H1 (cell line): ENCODE results near the gene ITGAE. TPM values are rescaled to one million over a fixed set of nuclear protein-coding genes. Genes with fewer than 3 reads are reported as not detected.

Source experiments
- CTCF ChIA-PET: fragments of 300-600 bp; sonication (Branson Sonifier 250); formaldehyde crosslinking; loops from one replicate; lab custom pipeline; 2021; ENCODE audit not compliant: partially characterized antibody; lab: Charles Lee
- POLR2A ChIA-PET: fragments of 300-600 bp; sonication (Branson Sonifier 250); formaldehyde crosslinking; loops from one replicate; lab custom pipeline; 2021; ENCODE audit warnings: inconsistent platforms; ENCODE audit not compliant: partially characterized antibody; lab: Charles Lee
- DNase-seq, 2 experiments: peaks; one replicate each; pipeline versions ENCODE4 v3.0.0 to v3.0.0-alpha.2; 2010 to 2022; ENCODE audit warnings: low spot score in 2 of 2, low read depth in 1 of 2, mixed read lengths in 1 of 2
- FAIRE-seq: peaks from 2 replicates; lab custom pipeline; 2011; peaks lifted over from hg19 to GRCh38; lab: Jason Lieb, UNC
- H2AFZ ChIP-seq: 2 replicates; pipeline ENCODE4 v1.8.1; 2012; ENCODE audit warnings: low read length, inconsistent platforms
- H2AK5ac ChIP-seq: 2 replicates; pipeline ENCODE4 v1.6.1; 2013; ENCODE audit warnings: low read depth, low read length
- H2BK120ac ChIP-seq: replicated peaks from 2 replicates; pipeline ENCODE3; 2013; ENCODE audit warnings: low read depth, low read length, inconsistent platforms
- H2BK12ac ChIP-seq: 2 replicates; pipeline ENCODE4 v1.6.1; 2013; ENCODE audit warnings: low read depth, low read length
- H2BK15ac ChIP-seq: 2 replicates; pipeline ENCODE4 v1.6.1; 2013; ENCODE audit warnings: low read length
- H2BK20ac ChIP-seq: 2 replicates; pipeline ENCODE4 v1.6.1; 2013; ENCODE audit warnings: low read length
- H2BK5ac ChIP-seq: 2 replicates; pipeline ENCODE4 v1.6.1; 2013; ENCODE audit warnings: low read depth, low read length
- H3K14ac ChIP-seq: 2 replicates; pipeline ENCODE4 v1.6.1; 2013; ENCODE audit warnings: inconsistent platforms; ENCODE audit not compliant: insufficient read length
- H3K18ac ChIP-seq: 2 replicates; pipeline ENCODE4 v1.6.1; 2013; ENCODE audit warnings: low read length; ENCODE audit errors: extremely low read depth
- H3K23ac ChIP-seq: 2 replicates; pipeline ENCODE4 v1.6.1; 2013; ENCODE audit warnings: inconsistent platforms; ENCODE audit not compliant: insufficient read length
- H3K23me2 ChIP-seq: 2 replicates; pipeline ENCODE4 v1.6.1; 2013; ENCODE audit warnings: low read depth, low read length
- H3K27ac ChIP-seq: 2 replicates; pipeline ENCODE4 v1.6.1; 2011; ENCODE audit warnings: low read depth, low read length, inconsistent platforms
- H3K27me3 ChIP-seq, 4 experiments: replicated peaks in 1 of 4; 1 replicate in 1 of 4; 2 replicates in 3 of 4; pipeline versions ENCODE4 v1.6.1 to v1.8.1; 2011 to 2013; ENCODE audit warnings: low read length in 3 of 4, mild to moderate bottlenecking in 3 of 4, inconsistent platforms in 2 of 4, mixed read lengths in 2 of 4, moderate library complexity in 1 of 4; ENCODE audit not compliant: control insufficient read depth in 3 of 4, insufficient read depth in 3 of 4; ENCODE audit errors: extremely low read depth in 1 of 4
- H3K36me3 ChIP-seq, 4 experiments: 2 replicates each; pipeline versions ENCODE4 v1.6.1 to v1.8.1; 2011 to 2013; ENCODE audit warnings: mild to moderate bottlenecking in 4 of 4, low read length in 3 of 4, moderate library complexity in 2 of 4, control low read depth in 1 of 4, inconsistent platforms in 1 of 4; ENCODE audit not compliant: insufficient read depth in 4 of 4, control insufficient read depth in 2 of 4
- H3K4ac ChIP-seq: replicated peaks from 2 replicates; pipeline ENCODE3; 2013; ENCODE audit warnings: low read length, low read depth, mixed read lengths, inconsistent platforms; ENCODE audit not compliant: insufficient read length
- H3K4me1 ChIP-seq, 4 experiments: replicated peaks in 1 of 4; 1 replicate in 1 of 4; 2 replicates in 3 of 4; pipeline versions ENCODE4 v1.6.1 to v1.8.1; 2011 to 2013; ENCODE audit warnings: low read length in 3 of 4, inconsistent platforms in 2 of 4, mixed read lengths in 1 of 4; ENCODE audit not compliant: insufficient read depth in 4 of 4, control insufficient read depth in 3 of 4
- H3K4me2 ChIP-seq, 2 experiments: 2 replicates each; pipeline versions ENCODE4 v1.6.1 to v1.8.1; 2011 to 2013; ENCODE audit warnings: low read depth in 2 of 2, low read length in 2 of 2, control low read depth in 1 of 2, inconsistent platforms in 1 of 2, mild to moderate bottlenecking in 1 of 2; ENCODE audit not compliant: insufficient read depth in 1 of 2
- H3K4me3 ChIP-seq, 4 experiments: fragments of 200-600, 300-600 bp in 1 of 4; sonication (generic), shearing (Covaris generic), sonication (Bioruptor Twin) in 1 of 4; 2 replicates each; pipeline versions ENCODE4 v1.5.1 to v1.8.1; 2011 to 2016; ENCODE audit warnings: low read length in 4 of 4, low read depth in 3 of 4, control low read depth in 2 of 4, inconsistent platforms in 2 of 4, mild to moderate bottlenecking in 2 of 4, mixed read lengths in 1 of 4, moderate library complexity in 1 of 4; ENCODE audit not compliant: insufficient read depth in 2 of 4; ENCODE audit errors: extremely low read depth in 1 of 4
- H3K56ac ChIP-seq: replicated peaks from 2 replicates; pipeline ENCODE3; 2013; ENCODE audit warnings: low read depth, mild to moderate bottlenecking, mixed read lengths, low read length, inconsistent platforms; ENCODE audit not compliant: insufficient read length
- H3K79me1 ChIP-seq: 2 replicates; pipeline ENCODE4 v1.6.1; 2013; ENCODE audit warnings: low read depth, low read length, control low read depth
- H3K79me2 ChIP-seq, 2 experiments: 2 replicates each; pipeline versions ENCODE4 v1.6.1 to v1.8.1; 2012 to 2013; ENCODE audit warnings: low read length in 2 of 2, mild to moderate bottlenecking in 2 of 2, inconsistent platforms in 1 of 2; ENCODE audit not compliant: insufficient read depth in 2 of 2, control insufficient read depth in 1 of 2
- H3K9ac ChIP-seq, 4 experiments: replicated peaks in 1 of 4; 1 replicate in 1 of 4; 2 replicates in 3 of 4; pipeline versions ENCODE4 v1.6.1 to v1.8.1; 2011 to 2013; ENCODE audit warnings: low read depth in 3 of 4, low read length in 3 of 4, control low read depth in 2 of 4, mild to moderate bottlenecking in 2 of 4, moderate library complexity in 2 of 4, inconsistent platforms in 1 of 4; ENCODE audit errors: extremely low read depth in 1 of 4
- H3K9me3 ChIP-seq, 2 experiments: 2 replicates each; pipeline versions ENCODE4 v1.6.1 to v1.8.1; 2012 to 2013; ENCODE audit warnings: mild to moderate bottlenecking in 2 of 2, moderate library complexity in 2 of 2, control low read depth in 1 of 2, inconsistent platforms in 1 of 2, low read depth in 1 of 2, low read length in 1 of 2, mixed read lengths in 1 of 2; ENCODE audit not compliant: insufficient read depth in 2 of 2
- H4K20me1 ChIP-seq, 2 experiments: replicated peaks in 1 of 2; 2 replicates each; pipeline versions ENCODE3 to v1.8.1; 2011 to 2013; ENCODE audit warnings: inconsistent platforms in 2 of 2, low read length in 2 of 2, mild to moderate bottlenecking in 1 of 2; ENCODE audit not compliant: insufficient read depth in 2 of 2, control insufficient read depth in 1 of 2
- H4K5ac ChIP-seq: 2 replicates; pipeline ENCODE4 v1.6.1; 2013; ENCODE audit warnings: low read length, low read depth, mixed read lengths, inconsistent platforms; ENCODE audit not compliant: insufficient read length
- H4K8ac ChIP-seq: 2 replicates; pipeline ENCODE4 v1.8.0; 2013; ENCODE audit warnings: mild to moderate bottlenecking, moderate library complexity, low read length, inconsistent platforms; ENCODE audit not compliant: insufficient read depth; ENCODE audit errors: extremely low read depth
- H4K91ac ChIP-seq: replicated peaks from 2 replicates; pipeline ENCODE3; 2013; ENCODE audit warnings: low read length, mixed read lengths, inconsistent platforms; ENCODE audit not compliant: insufficient read length
- CHD1 ChIP-seq: IDR thresholded peaks from 2 replicates; pipeline ENCODE4 v1.6.1; 2012; ENCODE audit warnings: low read depth, low read length, improper control_type of control experiment
- CHD2 ChIP-seq: IDR thresholded peaks from 2 replicates; pipeline ENCODE4 v1.6.1; 2012; ENCODE audit warnings: low read length, improper control_type of control experiment
- CREB1 ChIP-seq: IDR thresholded peaks from 2 replicates; pipeline ENCODE4 v1.6.1; 2012; ENCODE audit warnings: inconsistent platforms
- EGR1 ChIP-seq: IDR thresholded peaks from 2 replicates; pipeline ENCODE4 v1.6.1; 2011; ENCODE audit warnings: low read depth, low read length, borderline replicate concordance
- GTF2F1 ChIP-seq: IDR thresholded peaks from 2 replicates; pipeline ENCODE4 v1.6.1; 2012; ENCODE audit warnings: low read depth, low read length, improper control_type of control experiment, borderline replicate concordance
- NANOG ChIP-seq: IDR thresholded peaks from 2 replicates; pipeline ENCODE4 v1.6.1; 2011; ENCODE audit warnings: low read length, low read depth, mild to moderate bottlenecking, inconsistent platforms; ENCODE audit not compliant: insufficient read depth, poor library complexity, severe bottlenecking
- POLR2A ChIP-seq, 2 experiments: IDR thresholded peaks; 1 replicate in 1 of 2; 2 replicates in 1 of 2; pipeline ENCODE4 v1.6.1; 2011; ENCODE audit warnings: low read depth in 2 of 2, low read length in 2 of 2, mild to moderate bottlenecking in 2 of 2; ENCODE audit errors: control extremely low read depth in 1 of 2
- RXRA ChIP-seq: IDR thresholded peaks from 2 replicates; pipeline ENCODE4 v1.6.1; 2011; ENCODE audit warnings: low read depth, mild to moderate bottlenecking, low read length, moderate library complexity; ENCODE audit not compliant: insufficient read depth
- SRF ChIP-seq: IDR thresholded peaks from 2 replicates; pipeline ENCODE4 v1.6.1; 2011; ENCODE audit warnings: mild to moderate bottlenecking, low read depth, low read length, moderate library complexity
- WGBS, 2 experiments: shearing (Covaris generic) in 1 of 2; methylation state at CpG; one replicate each; pipeline versions ENCODE4 v1.1.6 to v1.1.7; 2013 to 2015; ENCODE audit warnings: low lambda C conversion rate in 2 of 2, mixed read lengths in 2 of 2, inconsistent platforms in 1 of 2, low coverage in 1 of 2, missing lambda C conversion rate in 1 of 2; ENCODE audit not compliant: insufficient replicate concordance in 2 of 2, insufficient coverage in 1 of 2, insufficient read length in 1 of 2; ENCODE audit errors: extremely low coverage in 1 of 2, missing lambda C conversion rate in 1 of 2; 5-methylcytosine and 5-hydroxymethylcytosine counted together
- polyA plus RNA-seq, 7 experiments: library from polyadenylated mRNA; depleted of rRNA in 3 of 7; stranded (reverse) in 5 of 7; unstranded in 2 of 7; fragments of >200 nt in 5 of 7; fragments of 200-250 nt in 2 of 7; gene quantifications; 1 replicate in 5 of 7; 2 replicates in 1 of 7; 4 replicates in 1 of 7; pipeline versions ENCODE4 v1.2.1 to v1.2.3, GENCODE V29; 2011 to 2013; ENCODE audit warnings: missing spikeins in 2 of 7, mixed read lengths in 2 of 7
- total RNA-seq: library from RNA; stranded (reverse); fragmentation: NEBNext Ultra II Directional; extraction: Animal tissue kit (Norgen Biotek cat#: 25700); gene quantifications from 2 replicates; pipeline ENCODE4 v1.2.1, GENCODE V29; 2021

ITGAE gene
- total and polyA plus RNA-seq, 2 of the 8 experiments (the other 6 are each of a cell fraction or from before 2014, with no cell fraction given), result 23.2 to 43.1 TPM

GRCh38 chr17:3753624-3754023 lies 47.4 kb downstream of the ITGAE start:
- DNase-seq, result no peak
- Histone ChIP-seq H3K27me3 (no peaks in the 10 kb centered on the region), H2BK15ac (no peak overlapping the region), H2BK120ac (no peak overlapping the region), H4K20me1 (no peaks in the 10 kb centered on the region), H2BK12ac (no peak overlapping the region; the same call in 1 of the 2 replicates), H3K4ac (no peak overlapping the region), H3K56ac (no peak overlapping the region), H2BK20ac (no peak overlapping the region), H3K79me1 (no peaks in the 10 kb centered on the region), H3K23ac (no peak overlapping the region), H3K14ac (no peak overlapping the region), H4K8ac (peak overlapping the region; percentile 64; the same call in 1 of the 2 replicates), H3K18ac (no peak overlapping the region), H3K27ac (no peak overlapping the region), H4K91ac (no peak overlapping the region), H3K9me3 (no peaks in the 10 kb centered on the region), H4K5ac (no peak overlapping the region), H2BK5ac (no peak overlapping the region), H2AFZ (no peak overlapping the region), H2AK5ac (no peak overlapping the region), H3K4me1 (peaks cover 0 to 5% (median 3%) of the 10 kb centered on the region in 4 experiments; a peak in 4 of 7 replicates), H3K4me2 (no peak overlapping the region), H3K9ac (no peak overlapping the region), H3K36me3 (no peaks in the 10 kb centered on the region), H3K4me3 (no peak overlapping the region), H3K79me2 (no peaks in the 10 kb centered on the region), H3K23me2 (peaks cover 4% of the 10 kb centered on the region; the same call in 1 of the 2 replicates)
- TF ChIP-seq POLR2A (IDR thresholded peaks at IDR 0.05; ENCODE audit: control extremely low read depth in 1 of 2, low read depth in 2 of 2, low read length in 2 of 2) (no peak), GTF2F1 (no peak), CREB1 (no peak), SRF (no peak), EGR1 (no peak), NANOG (no peak), RXRA (no peak), CHD1 (no peak), CHD2 (no peak)
- POLR2A ChIA-PET, result interaction anchor here (1.0 kb wide), 1 partner anchor 13 kb away, joined by 3 read pairs; no protein-coding TSS in a partner anchor
- FAIRE-seq, result no peak
- WGBS, 2 experiments, result 75% methylated on average over 10 of the region's 12 CpGs; no CpG with 5 or more reads in 1 of the 2 experiments
- CTCF ChIA-PET, result interaction anchor here (0.7 to 1.9 kb wide), 9 partner anchors 14 to 91 kb away, joined by 3 to 17 read pairs (median 4); partner anchors contain the start of gene NCBP3
